GM21529 (cell line): ENCODE data around the gene NBEA.
A peak's percentile ranks its signal among the peaks of the same experiment; 100 is the strongest.
"Not testable (repeated sequence)": the region's sequence is repeated elsewhere in the genome, so short reads cannot be mapped to it uniquely, and the experiment has no call there.

Experiments
- ATAC-seq: cut with Tn5 transposase; IDR thresholded peaks from one replicate; pipeline ENCODE4 v1.9.1; 2021; ENCODE audit not compliant: unreplicated experiment

NBEA gene

GRCh38 chr13:35630551-35631275 is 688.6 kb downstream of the NBEA start:
- peak; percentile 92 for ATAC-seq

GRCh38 chr13:35631666-35632065 is 689.6 kb downstream of the NBEA start:
- ATAC-seq, result no peak

- ATAC-seq, result no peak
These were observed 701.6 kb downstream of the NBEA start for GRCh38 chr13:35643625-35644024.

- ATAC-seq, result no peak
These were observed 704.1 kb downstream of the NBEA start for GRCh38 chr13:35646056-35646774.

- no peak for ATAC-seq
These were observed 706.1 kb downstream of the NBEA start for GRCh38 chr13:35648201-35648600.

GRCh38 chr13:35649162-35649561 is 707.1 kb downstream of the NBEA start:
- no peak for ATAC-seq

GRCh38 chr13:35659796-35660195 is 717.7 kb downstream of the NBEA start:
- no peak for ATAC-seq

- no peak for ATAC-seq
These were observed 722.7 kb downstream of the NBEA start for GRCh38 chr13:35664747-35665146.

- ATAC-seq, result no peak
These were observed 727.3 kb downstream of the NBEA start for GRCh38 chr13:35669321-35669720.

- no peak for ATAC-seq
These were observed 730.5 kb downstream of the NBEA start for GRCh38 chr13:35672611-35673010.

- ATAC-seq, result no peak
These were observed 733.6 kb downstream of the NBEA start for GRCh38 chr13:35675651-35676050.

GRCh38 chr13:35677863-35678262 is 735.8 kb downstream of the NBEA start:
- ATAC-seq, result not testable (repeated sequence)

- ATAC-seq, result no peak
These were observed 739.6 kb downstream of the NBEA start for GRCh38 chr13:35681685-35682084.

- no peak for ATAC-seq
These were observed 742.4 kb downstream of the NBEA start for GRCh38 chr13:35684432-35684831.

- ATAC-seq, result no peak
These were observed 745.3 kb downstream of the NBEA start for GRCh38 chr13:35687336-35687735.

- no peak for ATAC-seq
These were observed 748.6 kb downstream of the NBEA start for GRCh38 chr13:35690581-35691207.

- no peak for ATAC-seq
These were observed 751.2 kb downstream of the NBEA start for GRCh38 chr13:35693134-35693784.

- no peak for ATAC-seq
These were observed 752.0 kb downstream of the NBEA start for GRCh38 chr13:35694031-35694430.

- ATAC-seq, result no peak
These were observed 752.7 kb downstream of the NBEA start for GRCh38 chr13:35694549-35695447.

- no peak for ATAC-seq
These were observed 753.3 kb downstream of the NBEA start for GRCh38 chr13:35695448-35695770.
